K562 (cell line): ENCODE data around the gene GABPB1. TPM values are rescaled to one million over a fixed set of nuclear protein-coding genes. Genes with fewer than 3 reads are reported as not detected.

ENCODE experiments used
- ARID2 ChIP-seq: fragments of 450-650 bp; IDR thresholded peaks from 2 replicates; pipeline ENCODE4 v1.6.1; 2017; ENCODE audit warnings: antibody characterized with exemption, mild to moderate bottlenecking
- ATF7 ChIP-seq: fragments of 450-650 bp; IDR thresholded peaks from 2 replicates; pipeline ENCODE4 v1.7.1; 2014; ENCODE audit warnings: mild to moderate bottlenecking, moderate library complexity
- C11orf30 ChIP-seq: fragments of 450-650 bp; IDR thresholded peaks from 2 replicates; pipeline ENCODE4 v1.6.1; 2016; ENCODE audit warnings: low read depth, mild to moderate bottlenecking
- CBX5 ChIP-seq: IDR thresholded peaks from 2 replicates; pipeline ENCODE4 v1.6.1; 2014; ENCODE audit warnings: low read depth, borderline replicate concordance
- JUN ChIP-seq, 2 experiments: sonication (generic) in 1 of 2; formaldehyde crosslinking in 1 of 2; IDR thresholded peaks; 2 replicates each; pipeline versions ENCODE4 v1.6.1 to v1.8.0; 2012 to 2022; ENCODE audit warnings: borderline replicate concordance in 2 of 2, mild to moderate bottlenecking in 2 of 2, improper control_type of control experiment in 1 of 2, low read depth in 1 of 2, low read length in 1 of 2, missing genetic modification reagents in 1 of 2
- L3MBTL2 ChIP-seq: fragments of 450-650 bp; IDR thresholded peaks from 2 replicates; pipeline ENCODE4 v1.6.1; 2016; ENCODE audit warnings: mild to moderate bottlenecking, moderate library complexity
- MTA1 ChIP-seq: fragments of 450-650 bp; IDR thresholded peaks from 2 replicates; pipeline ENCODE4 v1.6.1; 2017; ENCODE audit warnings: borderline replicate concordance
- MTA3 ChIP-seq: fragments of 450-650 bp; formaldehyde crosslinking; IDR thresholded peaks from 2 replicates; pipeline ENCODE4 v1.6.1; 2017; ENCODE audit warnings: mild to moderate bottlenecking, borderline replicate concordance
- MYNN ChIP-seq, 2 experiments: sonication (generic); formaldehyde crosslinking in 1 of 2; IDR thresholded peaks; 2 replicates each; pipeline versions ENCODE4 v1.5.0 to v1.6.1; 2016 to 2020; ENCODE audit warnings: antibody characterized with exemption in 1 of 2, missing genetic modification reagents in 1 of 2
- NR3C1 ChIP-seq: sonication (generic); formaldehyde crosslinking; IDR thresholded peaks from 2 replicates; pipeline ENCODE4 v1.8.1; 2022; ENCODE audit warnings: missing genetic modification reagents
- PHF8 ChIP-seq: fragments of 200-600 bp; sonication (generic); IDR thresholded peaks from 2 replicates; pipeline ENCODE4 v1.6.1; 2012; ENCODE audit warnings: mixed run types, mild to moderate bottlenecking, inconsistent platforms, low read length, moderate library complexity, borderline replicate concordance
- PTTG1 ChIP-seq: fragments of 450-650 bp; IDR thresholded peaks from 2 replicates; pipeline ENCODE4 v1.6.1; 2016; ENCODE audit warnings: low read depth, mild to moderate bottlenecking, missing genetic modification characterization, missing compliant biosample characterization
- RAD21 ChIP-seq, 2 experiments: fragments of 250-450 bp in 1 of 2; fragments of 450-650 bp in 1 of 2; sonication (Bioruptor Pico) in 1 of 2; formaldehyde crosslinking in 1 of 2; IDR thresholded peaks in 1 of 2; conservative IDR thresholded peaks in 1 of 2; 2 replicates each; pipeline versions ENCODE4 v1.4.0 to v1.8.0; 2020 to 2022; ENCODE audit warnings: mild to moderate bottlenecking in 2 of 2, moderate library complexity in 1 of 2
- RBM15 ChIP-seq: fragments of 200-400 bp; formaldehyde crosslinking; IDR thresholded peaks from 2 replicates; pipeline ENCODE4 v1.6.1; 2018; ENCODE audit warnings: mild to moderate bottlenecking, low read length, moderate library complexity; ENCODE audit not compliant: insufficient read depth
- SMAD1 ChIP-seq: fragments of 150-350 bp; IDR thresholded peaks from 2 replicates; pipeline ENCODE4 v1.6.1; 2014; ENCODE audit warnings: low read length, low read depth; ENCODE audit not compliant: partially characterized antibody
- TGIF2 ChIP-seq: sonication (generic); formaldehyde crosslinking; IDR thresholded peaks from 2 replicates; pipeline ENCODE4 v1.8.1; 2022; ENCODE audit warnings: mild to moderate bottlenecking, missing genetic modification reagents, moderate library complexity
- TRIM24 ChIP-seq, 2 experiments: fragments of 450-650 bp; IDR thresholded peaks; 2 replicates each; pipeline ENCODE4 v1.6.1; 2016
- U2AF2 ChIP-seq: fragments of 200-400 bp; formaldehyde crosslinking; optimal IDR thresholded peaks from 2 replicates; pipeline ENCODE3; 2017; ENCODE audit warnings: low read depth, mild to moderate bottlenecking, low read length
- XRCC4 ChIP-seq: IDR thresholded peaks from one replicate; pipeline ENCODE4 v1.6.1; 2011; ENCODE audit not compliant: insufficient read depth, insufficient read length; ENCODE audit errors: extremely low read depth
- ZBTB17 ChIP-seq: fragments of 450-650 bp; formaldehyde crosslinking; IDR thresholded peaks from 2 replicates; pipeline ENCODE4 v1.4.0; 2020; ENCODE audit warnings: mild to moderate bottlenecking
- ZFX ChIP-seq: sonication (generic); formaldehyde crosslinking; IDR thresholded peaks from 2 replicates; pipeline ENCODE4 v1.8.0; 2022; ENCODE audit warnings: mild to moderate bottlenecking, missing genetic modification reagents, moderate library complexity
- ZKSCAN8 ChIP-seq: fragments of 200-800 bp; sonication (Bioruptor generic); IDR thresholded peaks from 2 replicates; pipeline ENCODE4 v1.6.1; 2016; ENCODE audit warnings: missing genetic modification characterization, missing compliant biosample characterization
- ZNF175 ChIP-seq: fragments of 200-800 bp; sonication (Bioruptor generic); IDR thresholded peaks from 2 replicates; pipeline ENCODE4 v1.6.1; 2016; ENCODE audit warnings: low read depth, mild to moderate bottlenecking, missing genetic modification characterization, missing compliant biosample characterization
- ZNF347 ChIP-seq: fragments of 450-650 bp; formaldehyde crosslinking; IDR thresholded peaks from 2 replicates; pipeline ENCODE4 v1.4.0; 2020; ENCODE audit warnings: low read depth, mild to moderate bottlenecking, moderate library complexity
- ZNF354B ChIP-seq: fragments of 250-450 bp; sonication (Bioruptor Pico); IDR thresholded peaks from 2 replicates; pipeline ENCODE4 v1.4.0; 2020
- ZNF699 ChIP-seq: fragments of 250-450 bp; sonication (Bioruptor Pico); IDR thresholded peaks from 2 replicates; pipeline ENCODE4 v1.8.0; 2021; ENCODE audit warnings: mild to moderate bottlenecking, moderate library complexity; ENCODE audit not compliant: insufficient replicate concordance
- polyA plus RNA-seq, 8 experiments: library from polyadenylated mRNA; depleted of rRNA in 4 of 8; stranded (reverse) in 5 of 8; unstranded in 3 of 8; fragments of >200 nt; fragmentation: Nextera tagmentation in 2 of 8; fragmentation: Illumina TruSeq in 1 of 8; extraction: Ambion mirVana in 2 of 8; extraction: Trizol in 1 of 8; gene quantifications; 2 replicates each; pipeline versions ENCODE4 v1.2.1 to v1.2.3, GENCODE V29; 2011 to 2014; ENCODE audit warnings: inconsistent platforms in 1 of 8, missing spikeins in 1 of 8
- total RNA-seq, 7 experiments: library from RNA; depleted of rRNA in 6 of 7; stranded (reverse); fragments of >200 nt in 6 of 7; fragmentation: Illumina TruSeq in 2 of 7; extraction: Trizol in 2 of 7; gene quantifications; 2 replicates each; pipeline versions ENCODE4 v1.2.1 to v1.2.3, GENCODE V29; 2011 to 2021; ENCODE audit warnings: low replicate concordance in 1 of 7
- TF ChIP-seq, protein P1 (sequence below): fragments of 250-450 bp; sonication (Bioruptor Pico); IDR thresholded peaks from 2 replicates; pipeline ENCODE4 v1.8.0; 2022; ENCODE audit warnings: moderate library complexity, mild to moderate bottlenecking, inconsistent platforms
- TF ChIP-seq, protein P2 (sequence below): fragments of 450-650 bp; IDR thresholded peaks from 2 replicates; pipeline ENCODE4 v1.6.1; 2016; ENCODE audit warnings: antibody characterized with exemption
- TF ChIP-seq, protein P3 (sequence below): fragments of 450-650 bp; IDR thresholded peaks from 2 replicates; pipeline ENCODE4 v1.6.1; 2014; ENCODE audit warnings: low read depth, mild to moderate bottlenecking, moderate library complexity, borderline replicate concordance

GABPB1 gene
- total and polyA plus RNA-seq, 9 of the 15 experiments (the other 6 are each of a cell fraction or from before 2014, with no cell fraction given): 11.8 to 42.3 (median 33.2) TPM

DNA sequence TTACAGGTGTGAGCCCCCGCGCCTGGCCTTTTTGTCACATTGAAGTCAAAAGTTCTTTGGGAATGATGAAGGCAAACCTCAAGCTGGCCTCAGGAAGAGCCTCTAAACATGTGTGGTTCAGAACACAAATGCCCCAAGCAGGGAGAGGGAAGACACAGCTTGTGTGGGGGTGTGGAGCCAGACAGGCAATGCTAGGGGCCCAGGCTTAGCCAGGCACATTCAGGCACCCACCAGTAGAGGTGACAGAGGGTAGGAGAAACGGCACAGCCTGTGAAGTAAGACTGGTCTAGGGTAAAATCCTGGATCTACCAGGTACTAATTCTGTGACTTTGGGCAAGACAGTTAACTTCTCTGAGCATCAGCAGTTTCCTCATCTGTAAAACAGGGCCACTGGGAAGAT is 93.0 kb downstream of the GABPB1 start (continued):
- no peak for TF ChIP-seq CBX5
- TF ChIP-seq U2AF2: no peak
- no peak for TF ChIP-seq TGIF2 (CRISPR knock-in tag)
- TF ChIP-seq ZFX (CRISPR knock-in tag): peak; percentile 1; the same call in 1 of the 2 replicates
- no peak for TF ChIP-seq ZNF699 (CRISPR knock-in tag)
- no peak for TF ChIP-seq ATF7
- TF ChIP-seq PHF8: no peak
- TF ChIP-seq MTA3: no peak
- peak in 1 of 2 experiments; percentile 39; a peak in 2 of 4 replicates for TF ChIP-seq RAD21 (CRISPR knock-in tag; conservative IDR thresholded peaks at IDR 0.05 in 1 of 2, IDR thresholded peaks at IDR 0.05 in 1 of 2)
- TF ChIP-seq, protein P1, sequence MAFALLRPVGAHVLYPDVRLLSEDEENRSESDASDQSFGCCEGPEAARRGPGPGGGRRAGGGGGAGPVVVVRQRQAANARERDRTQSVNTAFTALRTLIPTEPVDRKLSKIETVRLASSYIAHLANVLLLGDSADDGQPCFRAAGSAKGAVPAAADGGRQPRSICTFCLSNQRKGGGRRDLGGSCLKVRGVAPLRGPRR: no peak
- TF ChIP-seq TRIM24 (IDR thresholded peaks at IDR 0.05): no peak
- no peak for TF ChIP-seq MTA1
- no peak for TF ChIP-seq NR3C1 (CRISPR knock-in tag)
- TF ChIP-seq ZBTB17 (CRISPR knock-in tag): no peak
- TF ChIP-seq, protein P2, sequence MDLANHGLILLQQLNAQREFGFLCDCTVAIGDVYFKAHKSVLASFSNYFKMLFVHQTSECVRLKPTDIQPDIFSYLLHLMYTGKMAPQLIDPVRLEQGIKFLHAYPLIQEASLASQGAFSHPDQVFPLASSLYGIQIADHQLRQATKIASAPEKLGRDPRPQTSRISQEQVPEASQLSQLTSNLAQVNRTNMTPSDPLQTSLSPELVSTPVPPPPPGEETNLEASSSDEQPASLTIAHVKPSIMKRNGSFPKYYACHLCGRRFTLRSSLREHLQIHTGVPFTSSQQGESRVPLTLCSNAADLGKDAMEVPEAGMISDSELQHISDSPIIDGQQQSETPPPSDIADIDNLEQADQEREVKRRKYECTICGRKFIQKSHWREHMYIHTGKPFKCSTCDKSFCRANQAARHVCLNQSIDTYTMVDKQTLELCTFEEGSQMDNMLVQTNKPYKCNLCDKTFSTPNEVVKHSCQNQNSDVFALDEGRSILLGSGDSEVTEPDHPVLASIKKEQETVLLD: no peak
- no peak for TF ChIP-seq MYNN (IDR thresholded peaks at IDR 0.05)
- TF ChIP-seq MYNN (CRISPR knock-in tag; IDR thresholded peaks at IDR 0.05): no peak
- no peak for TF ChIP-seq ARID2
- TF ChIP-seq XRCC4: no peak
- TF ChIP-seq ZNF354B (CRISPR knock-in tag): no peak
- TF ChIP-seq ZNF347: no peak
- TF ChIP-seq C11orf30: no peak
- no peak for TF ChIP-seq SMAD1
- no peak for TF ChIP-seq JUN (IDR thresholded peaks at IDR 0.05; ENCODE audit: borderline replicate concordance, low read depth, low read length)
- TF ChIP-seq JUN (CRISPR knock-in tag; IDR thresholded peaks at IDR 0.05; ENCODE audit: borderline replicate concordance): no peak
- no peak for TF ChIP-seq ZKSCAN8 (CRISPR knock-in tag)
- no peak for TF ChIP-seq RBM15
- TF ChIP-seq ZNF175 (CRISPR knock-in tag): no peak
- TF ChIP-seq, protein P3, sequence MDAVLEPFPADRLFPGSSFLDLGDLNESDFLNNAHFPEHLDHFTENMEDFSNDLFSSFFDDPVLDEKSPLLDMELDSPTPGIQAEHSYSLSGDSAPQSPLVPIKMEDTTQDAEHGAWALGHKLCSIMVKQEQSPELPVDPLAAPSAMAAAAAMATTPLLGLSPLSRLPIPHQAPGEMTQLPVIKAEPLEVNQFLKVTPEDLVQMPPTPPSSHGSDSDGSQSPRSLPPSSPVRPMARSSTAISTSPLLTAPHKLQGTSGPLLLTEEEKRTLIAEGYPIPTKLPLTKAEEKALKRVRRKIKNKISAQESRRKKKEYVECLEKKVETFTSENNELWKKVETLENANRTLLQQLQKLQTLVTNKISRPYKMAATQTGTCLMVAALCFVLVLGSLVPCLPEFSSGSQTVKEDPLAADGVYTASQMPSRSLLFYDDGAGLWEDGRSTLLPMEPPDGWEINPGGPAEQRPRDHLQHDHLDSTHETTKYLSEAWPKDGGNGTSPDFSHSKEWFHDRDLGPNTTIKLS: no peak
- TF ChIP-seq PTTG1 (tag): no peak
- TF ChIP-seq L3MBTL2: 0 out of 2 replicates have a peak, but pooled peaks have one; percentile 37
